ENCODE results near the gene CFAP77. TPM values are rescaled to one million over a fixed set of nuclear protein-coding genes. Genes with fewer than 3 reads are reported as not detected.

The CFAP77 gene
- total and polyA plus RNA-seq, 2 of the 13 experiments (the other 11 are each of a cell fraction or from before 2014, with no cell fraction given), result not detected

- intact Hi-C loops (cut with micrococcal nuclease; ENCODE audit: unreplicated experiment), result no loop called here
- 100% methylated on average over 10 of the region's 16 CpGs for WGBS (ENCODE audit: low lambda C conversion rate)
- H3K4me1 ChIP-seq (ENCODE audit: insufficient read depth, low read length), result no peaks in the 10 kb centered on the region
- H3K36me3 ChIP-seq (replicated peaks in 1 of 2; ENCODE audit: control insufficient read depth in 1 of 2, insufficient read depth in 2 of 2, low read length in 2 of 2), result peaks cover 6 to 45% of the 10 kb centered on the region in 2 experiments; a peak in 3 of 5 replicates
- in situ Hi-C loops (cut with HindIII; ENCODE audit: extremely low pct_ligation_motif_present, low pct_unique_long_range_greater_than_20kb), result no loop called here
- POLR2A ChIA-PET, result no interaction called here
- no peak overlapping the region for H3K4me2 ChIP-seq (ENCODE audit: low read depth, low read length)
- H3K4me3 ChIP-seq (replicated peaks in 1 of 3; ENCODE audit: insufficient read depth in 1 of 3, low read depth in 2 of 3, low read length in 3 of 3), result no peak overlapping the region
- no TSS peak for BruUV-seq (replicated peaks)
- ATAC-seq (no peak), FAIRE-seq (no peak), DNase-seq (ENCODE audit: low spot score) (no peak)
- H3K9ac ChIP-seq (ENCODE audit: insufficient read depth, low read depth, low read length), result no peak overlapping the region
- H3K79me2 ChIP-seq (ENCODE audit: insufficient read depth, low read length), result no peaks in the 10 kb centered on the region
- H3K9me3 ChIP-seq (ENCODE audit: low read length), result no peaks in the 10 kb centered on the region
- no peaks in the 10 kb centered on the region for H4K20me1 ChIP-seq (ENCODE audit: insufficient read depth, low read length)
- no peak overlapping the region for H2AFZ ChIP-seq (ENCODE audit: low read length)
- no peak overlapping the region for H3K27ac ChIP-seq (ENCODE audit: extremely low read length, insufficient read depth, low read length)
- H3K27me3 ChIP-seq (ENCODE audit: control insufficient read depth in 1 of 2, insufficient read depth in 2 of 2, low read length in 2 of 2), result no peaks in the 10 kb centered on the region
- CTCF ChIA-PET (ENCODE audit: low intra/inter-chr PET ratio, low total read pairs), result no interaction called here
- TF ChIP-seq LRRFIP1 (CRISPR knock-in tag; conservative IDR thresholded peaks at IDR 0.05) (no peak), AGO1 (IDR thresholded peaks at IDR 0.05; ENCODE audit: low read depth, low read length, poor library complexity, severe bottlenecking) (no peak), SNAPC2 (CRISPR knock-in tag; IDR thresholded peaks at IDR 0.05) (no peak), MEIS2 (CRISPR knock-in tag; IDR thresholded peaks at IDR 0.05) (no peak), AHDC1 (CRISPR knock-in tag; IDR thresholded peaks at IDR 0.05; ENCODE audit: borderline replicate concordance) (no peak), FOSL2 (CRISPR knock-in tag; IDR thresholded peaks at IDR 0.05) (no peak), MED8 (CRISPR knock-in tag; IDR thresholded peaks at IDR 0.05; ENCODE audit: insufficient replicate concordance) (no peak), PPARG (CRISPR knock-in tag; conservative IDR thresholded peaks at IDR 0.05) (no peak), REXO4 (CRISPR knock-in tag; IDR thresholded peaks at IDR 0.05; ENCODE audit: borderline replicate concordance) (no peak), ZNF343 (CRISPR knock-in tag; IDR thresholded peaks at IDR 0.05) (no peak), HDAC6 (IDR thresholded peaks at IDR 0.05; ENCODE audit: low read depth, low read length) (no peak), RFX5 (IDR thresholded peaks at IDR 0.05; ENCODE audit: low read depth, low read length) (no peak), LBX2 (CRISPR knock-in tag; IDR thresholded peaks at IDR 0.05; ENCODE audit: borderline replicate concordance) (no peak), KMT2B (CRISPR knock-in tag; IDR thresholded peaks at IDR 0.05) (no peak), DBP (CRISPR knock-in tag; IDR thresholded peaks at IDR 0.05; ENCODE audit: not compliant biosample characterization) (no peak), NCOA2 (CRISPR knock-in tag; IDR thresholded peaks at IDR 0.05) (no peak)
Measured at GRCh38 chr9:132597073-132597775, 187.2 kb downstream of the CFAP77 start.
